Stimulated activated CD4-positive, alpha-beta T cell treated with anti-CD3 and anti-CD28 coated beads, Interleukin-4, amount 100 ng/mL, for 48 hours (primary cell): ENCODE data around the gene SYCP2.

ENCODE experiments used
- DNase-seq, 2 donors: peaks; one replicate each; pipeline ENCODE4 v3.0.0-alpha.2; 2020; ENCODE audit warnings: low read depth in 2 of 2

The SYCP2 gene

GRCh38 chr20:59823030-59823423, 110.4 kb downstream of the SYCP2 start:
- DNase-seq, result no peak

GRCh38 chr20:59822291-59823029, 111.0 kb downstream of the SYCP2 start:
- no peak for DNase-seq

GRCh38 chr20:59821788-59822187, 111.6 kb downstream of the SYCP2 start:
- DNase-seq, result no peak

- no peak for DNase-seq
Measured at GRCh38 chr20:59821201-59821600, 112.2 kb downstream of the SYCP2 start.

- no peak for DNase-seq
Measured at GRCh38 chr20:59820204-59821041, 113.0 kb downstream of the SYCP2 start.

- no peak for DNase-seq
Measured at GRCh38 chr20:59819496-59820203, 113.8 kb downstream of the SYCP2 start.

- no peak for DNase-seq
Measured at GRCh38 chr20:59818911-59819310, 114.5 kb downstream of the SYCP2 start.

GRCh38 chr20:59817846-59818615, 115.4 kb downstream of the SYCP2 start:
- DNase-seq, result no peak

- DNase-seq, result no peak
Measured at GRCh38 chr20:59817406-59817805, 116.0 kb downstream of the SYCP2 start.

- DNase-seq, result no peak
Measured at GRCh38 chr20:59816146-59816738, 117.2 kb downstream of the SYCP2 start.

GRCh38 chr20:59814840-59815340, 118.5 kb downstream of the SYCP2 start:
- DNase-seq, result no peak

GRCh38 chr20:59813948-59814839, 119.2 kb downstream of the SYCP2 start:
- no peak for DNase-seq
